Lower leg skin (tissue), 4 donors: ENCODE data around the gene CTSZ. TPM values are rescaled to one million over a fixed set of nuclear protein-coding genes. Genes with fewer than 3 reads are reported as not detected.

Experiments used
- DNase-seq, 2 donors: peaks; one replicate each; pipeline ENCODE4 v3.0.0-alpha.2; 2019; ENCODE audit warnings: low spot score in 2 of 2
- H3K4me3 ChIP-seq: fragments of 200-600 bp; sonication (generic); 2 replicates; pipeline ENCODE4 v1.5.1; 2017; ENCODE audit warnings: mild to moderate bottlenecking, low read depth; ENCODE audit not compliant: poor library complexity, severe bottlenecking
- CTCF ChIP-seq, 3 donors: fragments of 450-650 bp; IDR thresholded peaks; one replicate each; pipeline ENCODE4 v1.5.1; 2016; ENCODE audit warnings: antibody characterized with exemption in 3 of 3, mild to moderate bottlenecking in 3 of 3, moderate library complexity in 2 of 3
- POLR2A ChIP-seq, 2 donors: fragments of 450-650 bp; IDR thresholded peaks; one replicate each; pipeline ENCODE4 v1.6.1; 2016 to 2017; ENCODE audit warnings: antibody characterized with exemption in 2 of 2, mild to moderate bottlenecking in 1 of 2, moderate library complexity in 1 of 2
- WGBS, 2 donors: methylation state at CpG; one replicate each; pipeline ENCODE4 v1.1.5; 2018; 5-methylcytosine and 5-hydroxymethylcytosine counted together
- intact Hi-C: fragments of 100-400 bp; cut with DNase I; formaldehyde crosslinking; loops from one replicate; pipeline ENCODE4 v1.15.0; 2023; ENCODE audit warnings: low total_unique reads
- total RNA-seq, 4 donors: library from RNA; depleted of rRNA; stranded (reverse); fragments of >200 nt; gene quantifications; one replicate each; pipeline ENCODE4 v1.1.0, GENCODE V29; 2016

Gene CTSZ
- total RNA-seq, 4 donors from 2014 or later: 30.1 to 64.1 (median 40.0) TPM

GRCh38 chr20:59010995-59011873, 4.2 kb upstream of the CTSZ start:
- 27 to 36% methylated on average over 17 of the region's 17 CpGs for WGBS, 2 donors
- peak in 1 of 2 donors; percentile 88 for DNase-seq
- intact Hi-C loops: no loop called here
- TF ChIP-seq CTCF (IDR thresholded peaks at IDR 0.05): no peak
- no peak for TF ChIP-seq POLR2A (IDR thresholded peaks at IDR 0.05)
- no peak overlapping the region for H3K4me3 ChIP-seq

GRCh38 chr20:59010321-59010994, 3.4 kb upstream of the CTSZ start:
- intact Hi-C loops: no loop called here
- WGBS, 2 donors: 42 to 53% methylated on average over 8 of the region's 8 CpGs
- no peak for TF ChIP-seq CTCF (IDR thresholded peaks at IDR 0.05)
- TF ChIP-seq POLR2A (IDR thresholded peaks at IDR 0.05): no peak
- peak in 1 of 2 donors; percentile 85 for DNase-seq
- H3K4me3 ChIP-seq: no peak overlapping the region

- intact Hi-C loops: no loop called here
- DNase-seq: peak in 1 of 2 donors; percentile 74
- TF ChIP-seq CTCF (IDR thresholded peaks at IDR 0.05): no peak
- TF ChIP-seq POLR2A (IDR thresholded peaks at IDR 0.05): no peak
- WGBS, 2 donors: 87 to 88% methylated on average over 7 to 8 of the region's 8 CpGs
- H3K4me3 ChIP-seq: no peak overlapping the region
These were observed 1.8 kb upstream of the CTSZ start for GRCh38 chr20:59008715-59009336.

GRCh38 chr20:59007665-59008511, 834 bp upstream of the CTSZ start:
- TF ChIP-seq POLR2A (IDR thresholded peaks at IDR 0.05) (no peak), CTCF (IDR thresholded peaks at IDR 0.05) (no peak)
- peak; percentile 43 to 91 for DNase-seq
- H3K4me3 ChIP-seq: peak overlapping the region; percentile 44
- intact Hi-C loops: no loop called here
- WGBS, 2 donors: 76 to 86% methylated on average over 23 of the region's 24 CpGs

GRCh38 chr20:59006167-59006863, 739 bp downstream of the CTSZ start:
- DNase-seq: peak in 1 of 2 donors; percentile 87
- 22 to 25% methylated on average over 22 to 28 of the region's 29 CpGs for WGBS, 2 donors
- peak overlapping the region; percentile 44 for H3K4me3 ChIP-seq
- intact Hi-C loops: no loop called here
- TF ChIP-seq POLR2A (IDR thresholded peaks at IDR 0.05) (no peak), CTCF (IDR thresholded peaks at IDR 0.05) (no peak)
